GM12891 (cell line): ENCODE data around the gene TUT1.

Experiments
- POLR2A ChIP-seq: IDR thresholded peaks from 2 replicates; pipeline ENCODE4 v1.6.1; 2011; ENCODE audit warnings: low read depth, low read length, control low read depth
- POLR2AphosphoS5 ChIP-seq: IDR thresholded peaks from 2 replicates; pipeline ENCODE4 v1.6.1; 2011; ENCODE audit warnings: low read depth, low read length, control low read depth
- POU2F2 ChIP-seq: IDR thresholded peaks from 2 replicates; pipeline ENCODE4 v1.6.1; 2011; ENCODE audit warnings: low read depth, mild to moderate bottlenecking, control low read depth, low read length, moderate library complexity

DNA sequence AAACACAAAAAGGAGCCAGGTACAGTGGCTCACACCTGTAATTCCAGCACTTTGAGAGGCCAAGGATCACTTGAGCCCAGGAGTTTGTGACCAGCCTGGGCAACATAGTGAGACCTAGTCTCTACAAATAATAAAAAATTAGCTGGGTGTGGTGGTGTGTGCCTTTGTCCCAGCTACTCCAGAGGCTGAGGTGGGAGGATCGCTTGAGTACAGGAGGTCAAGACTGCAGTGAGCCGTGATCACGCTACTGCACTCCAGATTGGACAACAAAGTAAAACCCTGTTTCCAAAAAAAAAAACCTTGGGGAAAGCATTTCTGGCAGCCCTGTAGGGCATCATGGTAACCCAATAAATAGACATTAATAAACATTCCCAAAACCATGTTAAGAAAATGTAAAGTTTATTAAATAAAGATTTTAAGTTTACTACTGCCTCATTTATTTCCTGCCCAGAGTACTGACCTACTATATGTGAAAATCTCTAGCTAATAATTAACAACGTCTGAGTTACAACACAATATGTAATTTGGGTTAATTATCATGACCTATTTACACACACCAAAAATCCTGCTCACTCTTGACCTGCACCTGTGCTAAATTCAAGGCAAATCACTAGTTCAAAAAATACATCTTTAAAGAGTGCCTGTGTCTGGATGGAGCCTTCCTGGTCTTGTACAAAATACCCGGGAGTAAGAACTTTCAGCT is 26.1 kb downstream of the TUT1 start:
- TF ChIP-seq POU2F2 (no peak), POLR2A (no peak), POLR2AphosphoS5 (no peak)
